GM12878 (cell line): ENCODE results near the gene PLA2G5. TPM values are rescaled to one million over a fixed set of nuclear protein-coding genes. Genes with fewer than 3 reads are reported as not detected.

ENCODE experiments used
- ATAC-seq: fragments of 200-7000 bp; cut with Tn5 transposase; 3 replicates; pipeline ENCODE4 v1.9.1; 2020; ENCODE audit warnings: mild to moderate bottlenecking, moderate library complexity
- BruUV-seq: library from RNA; stranded (reverse); fragments of 400-500 nt; replicated peaks from 2 replicates; lab custom pipeline; 2021; lab: Mats Ljungman, UMichigan
- CTCF ChIA-PET: fragments of 300-600 bp; sonication (Branson Sonifier 250); formaldehyde crosslinking; extraction: SDS; loops from one replicate; lab custom pipeline; 2021; ENCODE audit warnings: inconsistent platforms; lab: Yijun Ruan, JAX
- POLR2A ChIA-PET: fragments of 350-600 bp; formaldehyde crosslinking; extraction: SDS; loops from one replicate; lab custom pipeline; 2021; ENCODE audit warnings: inconsistent platforms; lab: Charles Lee
- RAD21 ChIA-PET: fragments of 300-600 bp; sonication (Branson Sonifier 250); formaldehyde crosslinking; loops from one replicate; lab custom pipeline; 2023; ENCODE audit warnings: antibody characterized with exemption; ENCODE audit not compliant: unreplicated experiment; lab: Charles Lee
- SMC1A ChIA-PET: fragments of 300-600 bp; sonication (Branson Sonifier 250); formaldehyde crosslinking; loops from one replicate; lab custom pipeline; 2023; ENCODE audit not compliant: unreplicated experiment, uncharacterized antibody; lab: Charles Lee
- DNase-seq: peaks from one replicate; pipeline ENCODE4 v3.0.0-alpha.2; 2011; ENCODE audit warnings: low read depth, low spot score
- FAIRE-seq: peaks from 3 replicates; lab custom pipeline; 2011; peaks lifted over from hg19 to GRCh38; lab: Jason Lieb, UNC
- H2AFZ ChIP-seq: 2 replicates; pipeline ENCODE4 v1.6.0; 2011; ENCODE audit warnings: low read depth, low read length, control low read depth; ENCODE audit not compliant: control insufficient read depth
- H3K27ac ChIP-seq: 2 replicates; pipeline ENCODE4 v1.5.1; 2011; ENCODE audit warnings: control low read depth; ENCODE audit not compliant: control insufficient read depth, insufficient read depth
- H3K27me3 ChIP-seq, 2 experiments: replicated peaks in 1 of 2; 2 replicates each; pipeline versions ENCODE4 v1.6.0 to v1.6.1; 2011; ENCODE audit warnings: low read length in 1 of 2; ENCODE audit not compliant: control insufficient read depth in 2 of 2, insufficient read depth in 2 of 2
- H3K36me3 ChIP-seq, 2 experiments: 2 replicates each; pipeline ENCODE4 v1.5.1; 2011; ENCODE audit warnings: low read length in 1 of 2; ENCODE audit not compliant: control insufficient read depth in 2 of 2, insufficient read depth in 2 of 2
- H3K4me1 ChIP-seq: 2 replicates; pipeline ENCODE4 v1.6.1; 2011; ENCODE audit warnings: mild to moderate bottlenecking, low read length, moderate library complexity, mixed read lengths; ENCODE audit not compliant: control insufficient read depth, insufficient read depth
- H3K4me2 ChIP-seq: 2 replicates; pipeline ENCODE4 v1.6.0; 2011; ENCODE audit warnings: control low read depth; ENCODE audit not compliant: control insufficient read depth, insufficient read depth
- H3K4me3 ChIP-seq: fragments of 200-600 bp; sonication (generic); 2 replicates; pipeline ENCODE4 v1.5.1; 2016
- H3K79me2 ChIP-seq: 2 replicates; pipeline ENCODE4 v1.6.0; 2011; ENCODE audit warnings: low read length; ENCODE audit not compliant: control insufficient read depth, insufficient read depth
- H3K9ac ChIP-seq: 2 replicates; pipeline ENCODE4 v1.8.0; 2011; ENCODE audit warnings: low read length, control low read depth, mixed read lengths; ENCODE audit not compliant: control insufficient read depth, insufficient read depth
- H3K9me3 ChIP-seq: replicated peaks from 3 replicates; pipeline ENCODE4 v1.5.1; 2011; ENCODE audit warnings: mild to moderate bottlenecking, low read length; ENCODE audit not compliant: control insufficient read depth, insufficient read depth
- H4K20me1 ChIP-seq: 2 replicates; pipeline ENCODE4 v1.6.0; 2011; ENCODE audit not compliant: control insufficient read depth, insufficient read depth
- EED ChIP-seq: sonication (generic); IDR thresholded peaks from 2 replicates; pipeline ENCODE4 v1.6.1; 2016; ENCODE audit warnings: antibody characterized with exemption, low read depth
- IKZF1 ChIP-seq: fragments of 450-650 bp; conservative IDR thresholded peaks from 2 replicates; pipeline ENCODE4 v1.6.1; 2017; ENCODE audit warnings: antibody characterized with exemption, mild to moderate bottlenecking
- WGBS: methylation state at CpG from one replicate; pipeline ENCODE4 v1.1.6; 2016; ENCODE audit warnings: low lambda C conversion rate; ENCODE audit not compliant: insufficient replicate concordance, insufficient coverage; ENCODE audit errors: missing lambda C conversion rate; 5-methylcytosine and 5-hydroxymethylcytosine counted together
- in situ Hi-C: fragments of 300-500 bp; cut with MboI; formaldehyde crosslinking; loops from 9 replicates; pipeline ENCODE4 v1.14.3; 2018; ENCODE audit warnings: mixed read lengths
- intact Hi-C: fragments of 100-400 bp; cut with micrococcal nuclease; formaldehyde crosslinking; loops from one replicate; pipeline ENCODE4 v1.14.2; 2022; ENCODE audit not compliant: unreplicated experiment
- polyA plus RNA-seq, 11 experiments: library from polyadenylated mRNA; depleted of rRNA in 4 of 11; unstranded in 6 of 11; stranded (reverse) in 5 of 11; fragments of >200 nt; fragmentation: Nextera tagmentation in 4 of 11; fragmentation: Illumina TruSeq in 1 of 11; extraction: Ambion mirVana in 4 of 11; extraction: Trizol in 1 of 11; gene quantifications; 1 replicate in 1 of 11; 2 replicates in 10 of 11; pipeline versions ENCODE4 v1.2.1 to v1.2.3, GENCODE V29; 2011 to 2016; ENCODE audit warnings: inconsistent platforms in 2 of 11, missing spikeins in 2 of 11, low read depth in 1 of 11
- total RNA-seq, 4 experiments: library from RNA; depleted of rRNA in 3 of 4; stranded (reverse); fragments of >200 nt in 3 of 4; fragmentation: Illumina TruSeq in 1 of 4; extraction: Trizol in 1 of 4; gene quantifications; 2 replicates each; pipeline versions ENCODE4 v1.2.1 to v1.2.3, GENCODE V29; 2013 to 2021
- TF ChIP-seq, protein P1 (sequence below), 3 experiments: IDR thresholded peaks in 2 of 3; conservative IDR thresholded peaks in 1 of 3; 2 replicates each; pipeline ENCODE4 v1.5.1; 2011; ENCODE audit warnings: low read depth in 3 of 3, low read length in 3 of 3, mild to moderate bottlenecking in 3 of 3, control low read depth in 2 of 3, moderate library complexity in 2 of 3, inconsistent platforms in 1 of 3, mixed read lengths in 1 of 3; ENCODE audit not compliant: control insufficient read depth in 2 of 3, insufficient read depth in 1 of 3; ENCODE audit errors: extremely low read depth in 1 of 3
- TF ChIP-seq, protein P2 (sequence below): fragments of 450-650 bp; formaldehyde crosslinking; IDR thresholded peaks from 2 replicates; pipeline ENCODE4 v1.4.0; 2022; ENCODE audit warnings: mild to moderate bottlenecking, moderate library complexity

Gene PLA2G5
- total and polyA plus RNA-seq, 10 of the 15 experiments (the other 5 are each of a cell fraction or from before 2014, with no cell fraction given), result 0.10 to 0.19 (median 0.17) TPM; not detected in 7

DNA sequence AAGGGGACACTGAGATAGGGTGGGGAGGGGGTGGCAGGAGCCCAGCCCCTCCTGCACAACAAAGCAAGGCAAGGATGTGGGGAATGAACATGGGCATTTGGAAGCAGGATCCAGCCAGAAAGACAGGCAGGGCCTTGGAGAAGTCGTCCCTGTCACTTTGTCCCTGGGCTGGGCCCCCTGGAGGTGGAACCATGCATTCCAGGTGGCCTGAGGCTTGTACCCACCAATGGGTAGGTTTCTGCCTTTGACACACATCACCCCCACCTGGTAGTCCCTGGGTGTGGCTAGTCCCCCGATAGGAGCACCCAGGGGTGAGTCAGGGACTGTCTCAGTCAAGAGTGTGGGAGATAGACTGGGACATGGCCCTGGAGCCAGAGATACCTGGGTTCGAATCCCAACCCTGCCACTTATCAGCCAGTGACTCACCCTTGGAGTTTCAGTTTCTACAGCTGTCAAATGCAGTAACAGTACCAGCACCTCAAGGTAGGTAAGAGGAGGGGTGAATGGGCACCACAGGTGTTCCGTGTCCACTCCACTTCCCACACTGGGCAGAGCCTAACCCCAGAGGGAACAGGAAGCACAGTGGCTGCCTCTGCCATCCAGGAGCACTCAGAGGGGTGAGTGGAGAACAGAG lies 39.3 kb downstream of the PLA2G5 start:
- Histone ChIP-seq H3K27me3 (no peaks in the 10 kb centered on the region), H4K20me1 (no peaks in the 10 kb centered on the region), H3K4me2 (no peak overlapping the region), H2AFZ (no peak overlapping the region), H3K4me3 (no peak overlapping the region), H3K36me3 (no peaks in the 10 kb centered on the region), H3K9ac (no peak overlapping the region), H3K79me2 (no peaks in the 10 kb centered on the region), H3K27ac (no peak overlapping the region), H3K9me3 (no peaks in the 10 kb centered on the region), H3K4me1 (no peaks in the 10 kb centered on the region; the same call in 1 of the 2 replicates)
- POLR2A ChIA-PET, result interaction anchor here (0.5 to 0.6 kb wide), 2 partner anchors 31 to 677 kb away, joined by 3 to 5 read pairs; no protein-coding TSS in a partner anchor
- ATAC-seq, result peak; percentile 63
- intact Hi-C loops, result no loop called here
- in situ Hi-C loops, result no loop called here
- RAD21 ChIA-PET, result no interaction called here
- DNase-seq, result no peak
- no peak for FAIRE-seq
- CTCF ChIA-PET, result no interaction called here
- TF ChIP-seq, protein P1, sequence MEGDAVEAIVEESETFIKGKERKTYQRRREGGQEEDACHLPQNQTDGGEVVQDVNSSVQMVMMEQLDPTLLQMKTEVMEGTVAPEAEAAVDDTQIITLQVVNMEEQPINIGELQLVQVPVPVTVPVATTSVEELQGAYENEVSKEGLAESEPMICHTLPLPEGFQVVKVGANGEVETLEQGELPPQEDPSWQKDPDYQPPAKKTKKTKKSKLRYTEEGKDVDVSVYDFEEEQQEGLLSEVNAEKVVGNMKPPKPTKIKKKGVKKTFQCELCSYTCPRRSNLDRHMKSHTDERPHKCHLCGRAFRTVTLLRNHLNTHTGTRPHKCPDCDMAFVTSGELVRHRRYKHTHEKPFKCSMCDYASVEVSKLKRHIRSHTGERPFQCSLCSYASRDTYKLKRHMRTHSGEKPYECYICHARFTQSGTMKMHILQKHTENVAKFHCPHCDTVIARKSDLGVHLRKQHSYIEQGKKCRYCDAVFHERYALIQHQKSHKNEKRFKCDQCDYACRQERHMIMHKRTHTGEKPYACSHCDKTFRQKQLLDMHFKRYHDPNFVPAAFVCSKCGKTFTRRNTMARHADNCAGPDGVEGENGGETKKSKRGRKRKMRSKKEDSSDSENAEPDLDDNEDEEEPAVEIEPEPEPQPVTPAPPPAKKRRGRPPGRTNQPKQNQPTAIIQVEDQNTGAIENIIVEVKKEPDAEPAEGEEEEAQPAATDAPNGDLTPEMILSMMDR (IDR thresholded peaks at IDR 0.05 in 2 of 3, conservative IDR thresholded peaks at IDR 0.05 in 1 of 3; ENCODE audit: control insufficient read depth in 2 of 3, extremely low read depth in 1 of 3, insufficient read depth in 1 of 3, low read depth in 3 of 3, low read length in 3 of 3), result peak in 1 of 3 experiments; percentile 13; a peak in 2 of 6 replicates
- peak; percentile 21; the same call in 1 of the 2 replicates for TF ChIP-seq IKZF1
- TF ChIP-seq EED, result peak; percentile 29; the same call in 1 of the 2 replicates
- TF ChIP-seq, protein P2, sequence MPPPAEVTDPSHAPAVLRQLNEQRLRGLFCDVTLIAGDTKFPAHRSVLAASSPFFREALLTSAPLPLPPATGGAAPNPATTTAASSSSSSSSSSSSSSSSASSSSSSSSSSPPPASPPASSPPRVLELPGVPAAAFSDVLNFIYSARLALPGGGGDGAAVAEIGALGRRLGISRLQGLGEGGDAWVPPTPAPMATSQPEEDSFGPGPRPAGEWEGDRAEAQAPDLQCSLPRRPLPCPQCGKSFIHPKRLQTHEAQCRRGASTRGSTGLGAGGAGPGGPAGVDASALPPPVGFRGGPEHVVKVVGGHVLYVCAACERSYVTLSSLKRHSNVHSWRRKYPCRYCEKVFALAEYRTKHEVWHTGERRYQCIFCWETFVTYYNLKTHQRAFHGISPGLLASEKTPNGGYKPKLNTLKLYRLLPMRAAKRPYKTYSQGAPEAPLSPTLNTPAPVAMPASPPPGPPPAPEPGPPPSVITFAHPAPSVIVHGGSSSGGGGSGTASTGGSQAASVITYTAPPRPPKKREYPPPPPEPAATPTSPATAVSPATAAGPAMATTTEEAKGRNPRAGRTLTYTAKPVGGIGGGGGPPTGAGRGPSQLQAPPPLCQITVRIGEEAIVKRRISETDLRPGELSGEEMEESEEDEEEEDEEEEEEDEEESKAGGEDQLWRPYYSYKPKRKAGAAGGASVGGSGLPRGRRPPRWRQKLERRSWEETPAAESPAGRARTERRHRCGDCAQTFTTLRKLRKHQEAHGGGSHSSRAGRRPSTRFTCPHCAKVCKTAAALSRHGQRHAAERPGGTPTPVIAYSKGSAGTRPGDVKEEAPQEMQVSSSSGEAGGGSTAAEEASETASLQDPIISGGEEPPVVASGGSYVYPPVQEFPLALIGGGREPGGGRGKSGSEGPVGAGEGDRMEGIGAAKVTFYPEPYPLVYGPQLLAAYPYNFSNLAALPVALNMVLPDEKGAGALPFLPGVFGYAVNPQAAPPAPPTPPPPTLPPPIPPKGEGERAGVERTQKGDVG (CRISPR knock-in tag), result no peak
- BruUV-seq, result no TSS peak
- SMC1A ChIA-PET, result interaction anchor here (1.5 kb wide), 1 partner anchor 17 kb away, joined by 3 read pairs; no protein-coding TSS in a partner anchor
- 48% methylated on average over 4 of the region's 4 CpGs for WGBS
